Right ventricle myocardium inferior (tissue), 1 donor: ENCODE data around the gene PMP22. TPM values are rescaled to one million over a fixed set of nuclear protein-coding genes. Genes with fewer than 3 reads are reported as not detected.
"Not testable (repeated sequence)": the region's sequence is repeated elsewhere in the genome, so short reads cannot be mapped to it uniquely, and the experiment has no call there.

Experiments used
- ATAC-seq: fragments of 200-7000 bp; cut with Tn5 transposase; one replicate; pipeline ENCODE4 v1.9.1; 2020; ENCODE audit warnings: mild to moderate bottlenecking, moderate library complexity
- DNase-seq: peaks from one replicate; pipeline ENCODE4 v3.0.0; 2021; ENCODE audit errors: missing footprints
- intact Hi-C: fragments of 100-400 bp; cut with DNase I; formaldehyde crosslinking; loops from one replicate; pipeline ENCODE4 v1.11.0; 2022
- total RNA-seq: library from RNA; stranded (reverse); fragmentation: NEBNext Ultra II Directional; extraction: Animal tissue kit (Norgen Biotek cat#: 25700); gene quantifications from one replicate; pipeline ENCODE4 v1.2.1, GENCODE V29; 2021
- donor health status: DM: no; HTN: yes; CAD: no; lungs with severe emphysema.

Gene PMP22
- total RNA-seq, 1 donor from 2014 or later = 198 TPM

- no peak for ATAC-seq
- DNase-seq = no peak
- intact Hi-C loops = no loop called here
Observed at GRCh38 chr17:15233971-15234370, 31.2 kb downstream of the PMP22 start.

- ATAC-seq (peak; percentile 62), DNase-seq (no peak)
- intact Hi-C loops = no loop called here
Observed at GRCh38 chr17:15233022-15233805, 31.9 kb downstream of the PMP22 start.

GRCh38 chr17:15232517-15232915, 32.6 kb downstream of the PMP22 start:
- ATAC-seq (peak; percentile 87), DNase-seq (no peak)
- intact Hi-C loops = no loop called here

GRCh38 chr17:15231851-15232516, 33.1 kb downstream of the PMP22 start:
- intact Hi-C loops = no loop called here

GRCh38 chr17:15230866-15231265, 34.3 kb downstream of the PMP22 start:
- ATAC-seq = no peak
- intact Hi-C loops = no loop called here
- DNase-seq = no peak

More at GRCh38 chr17:15231851-15232516, 33.1 kb downstream of the PMP22 start:
- no peak for DNase-seq
- ATAC-seq = peak; percentile 6

- ATAC-seq, intact Hi-C loops, DNase-seq: not testable (repeated sequence)
Observed at GRCh38 chr17:15221827-15222226, 43.3 kb downstream of the PMP22 start.

- ATAC-seq (no peak), DNase-seq (no peak)
- intact Hi-C loops = no loop called here
Observed at GRCh38 chr17:15220785-15221184, 44.3 kb downstream of the PMP22 start.

- ATAC-seq = no peak
- DNase-seq = no peak
Observed at GRCh38 chr17:15216481-15216880, 48.6 kb downstream of the PMP22 start.

GRCh38 chr17:15213381-15214087, 51.6 kb downstream of the PMP22 start:
- intact Hi-C loops = no loop called here
- no peak for DNase-seq
- no peak for ATAC-seq

More at GRCh38 chr17:15216481-15216880, 48.6 kb downstream of the PMP22 start:
- intact Hi-C loops = no loop called here

GRCh38 chr17:15210247-15210646, 54.9 kb downstream of the PMP22 start:
- ATAC-seq (no peak), DNase-seq (no peak)
- intact Hi-C loops = no loop called here

- intact Hi-C loops, ATAC-seq, DNase-seq: not testable (repeated sequence)
Observed at GRCh38 chr17:15203062-15203461, 62.1 kb downstream of the PMP22 start.

- DNase-seq, ATAC-seq, intact Hi-C loops: not testable (repeated sequence)
Observed at GRCh38 chr17:15200574-15200973, 64.6 kb downstream of the PMP22 start.

GRCh38 chr17:15197229-15197628, 67.9 kb downstream of the PMP22 start:
- ATAC-seq (no peak), DNase-seq (no peak)
- intact Hi-C loops = no loop called here

GRCh38 chr17:15194859-15195277, 70.3 kb downstream of the PMP22 start:
- DNase-seq = no peak
- no peak for ATAC-seq
- intact Hi-C loops = no loop called here

- ATAC-seq (peak; percentile 91), DNase-seq (no peak)
- intact Hi-C loops = no loop called here
Observed at GRCh38 chr17:15185625-15185991, 79.5 kb downstream of the PMP22 start.

GRCh38 chr17:15184872-15185624, 80.1 kb downstream of the PMP22 start:
- intact Hi-C loops = no loop called here
- DNase-seq (no peak), ATAC-seq (peak; percentile 3)

GRCh38 chr17:15181816-15182215, 83.3 kb downstream of the PMP22 start:
- DNase-seq (no peak), ATAC-seq (no peak)
- intact Hi-C loops = no loop called here

- ATAC-seq (no peak), DNase-seq (no peak)
- intact Hi-C loops = no loop called here
Observed at GRCh38 chr17:15181333-15181732, 83.8 kb downstream of the PMP22 start.

GRCh38 chr17:15180121-15180561, 85.0 kb downstream of the PMP22 start:
- DNase-seq (no peak), ATAC-seq (no peak)
- intact Hi-C loops = no loop called here
